ENCODE results near the gene AMOTL1.
A peak's percentile ranks its signal among the peaks of the same experiment; 100 is the strongest.

The AMOTL1 gene

DNA sequence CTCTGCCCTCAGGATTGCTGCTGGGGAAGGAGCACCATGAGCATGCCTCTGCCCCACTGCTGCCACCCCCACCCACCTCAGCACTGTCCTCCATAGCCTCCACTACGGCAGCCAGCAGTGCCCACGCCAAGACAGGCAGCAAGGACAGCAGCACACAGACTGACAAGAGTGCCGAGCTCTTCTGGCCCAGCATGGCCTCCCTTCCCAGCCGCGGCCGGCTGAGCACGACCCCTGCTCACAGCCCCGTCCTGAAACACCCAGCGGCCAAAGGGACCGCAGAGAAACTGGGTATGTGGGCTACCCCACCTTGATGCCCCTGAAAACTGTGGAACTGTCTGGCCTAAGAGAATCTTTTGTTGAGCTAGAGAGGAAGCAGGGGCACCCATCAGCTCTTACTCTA is 101.0 kb downstream of the AMOTL1 start:
- H3K27me3 ChIP-seq (replicated peaks in 2 of 5; ENCODE audit: control insufficient read depth in 4 of 5, insufficient read depth in 5 of 5, low read length in 4 of 5) = no peaks in the 10 kb centered on the region
- no peaks in the 10 kb centered on the region for H3K9me3 ChIP-seq (ENCODE audit: control extremely low read depth in 1 of 5, control insufficient read depth in 4 of 5, insufficient read depth in 2 of 5, low read depth in 1 of 5, low read length in 4 of 5)
- 97% methylated on average over 9 of the region's 10 CpGs for WGBS (ENCODE audit: insufficient coverage)
- DNase-seq = no peak
- CTCF ChIA-PET = interaction anchor here (0.6 kb wide), 1 partner anchor 18 kb away, joined by 3 read pairs; no protein-coding TSS in a partner anchor
- H3K36me3 ChIP-seq (ENCODE audit: control insufficient read depth in 4 of 4, insufficient read depth in 4 of 4, low read length in 3 of 4) = peaks cover 7 to 74% (median 59%) of the 10 kb centered on the region in 4 experiments
- H3K27ac ChIP-seq (ENCODE audit: insufficient read depth in 1 of 2, low read depth in 1 of 2, low read length in 2 of 2, poor library complexity in 1 of 2, severe bottlenecking in 2 of 2) = no peak overlapping the region
- H3K4me1 ChIP-seq (ENCODE audit: control extremely low read depth in 1 of 4, control insufficient read depth in 4 of 4, insufficient read depth in 4 of 4, low read length in 3 of 4) = no peaks in the 10 kb centered on the region
- POLR2A ChIA-PET = no interaction called here
- H3K4me3 ChIP-seq (ENCODE audit: control insufficient read depth in 1 of 7, extremely low read depth in 1 of 7, insufficient read depth in 4 of 7, low read depth in 2 of 7, low read length in 6 of 7) = no peak overlapping the region

DNA sequence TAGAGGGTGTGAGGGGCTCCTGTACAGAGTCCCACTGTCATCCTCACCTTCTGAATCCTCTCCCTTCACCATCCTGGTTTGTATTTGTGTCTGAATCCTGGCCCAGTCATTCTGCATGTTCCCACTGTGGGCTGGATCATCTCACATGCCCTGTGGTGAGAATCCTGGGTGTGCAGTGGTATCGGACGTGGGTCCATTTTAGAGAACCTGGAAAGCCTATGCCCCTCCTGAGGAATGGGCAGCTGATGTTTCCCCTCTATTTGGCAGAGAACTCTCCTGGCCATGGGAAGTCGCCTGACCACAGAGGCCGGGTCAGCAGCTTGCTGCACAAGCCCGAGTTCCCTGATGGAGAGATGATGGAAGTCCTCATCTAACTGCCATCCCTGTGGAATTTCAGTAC is 102.3 kb downstream of the AMOTL1 start:
- no peaks in the 10 kb centered on the region for H3K4me1 ChIP-seq (ENCODE audit: control extremely low read depth in 1 of 4, control insufficient read depth in 4 of 4, insufficient read depth in 4 of 4, low read length in 3 of 4)
- H3K36me3 ChIP-seq (ENCODE audit: control insufficient read depth in 4 of 4, insufficient read depth in 4 of 4, low read length in 3 of 4) = peaks cover 7 to 69% (median 55%) of the 10 kb centered on the region in 4 experiments
- DNase-seq = no peak
- WGBS (ENCODE audit: insufficient coverage) = 100% methylated on average over 4 of the region's 5 CpGs
- CTCF ChIA-PET = no interaction called here
- H3K27me3 ChIP-seq (replicated peaks in 2 of 5; ENCODE audit: control insufficient read depth in 4 of 5, insufficient read depth in 5 of 5, low read length in 4 of 5) = no peaks in the 10 kb centered on the region
- no peak overlapping the region for H3K27ac ChIP-seq (ENCODE audit: insufficient read depth in 1 of 2, low read depth in 1 of 2, low read length in 2 of 2, poor library complexity in 1 of 2, severe bottlenecking in 2 of 2)
- H3K4me3 ChIP-seq (ENCODE audit: control insufficient read depth in 1 of 7, extremely low read depth in 1 of 7, insufficient read depth in 4 of 7, low read depth in 2 of 7, low read length in 6 of 7) = no peak overlapping the region
- no peaks in the 10 kb centered on the region for H3K9me3 ChIP-seq (ENCODE audit: control extremely low read depth in 1 of 5, control insufficient read depth in 4 of 5, insufficient read depth in 2 of 5, low read depth in 1 of 5, low read length in 4 of 5)
- POLR2A ChIA-PET = no interaction called here

- ChIA-PET CTCF (interaction anchor here (1.3 to 3.0 kb wide), 4 partner anchors 13 to 259 kb away, joined by 3 to 11 read pairs (median 6); no protein-coding TSS in a partner anchor), POLR2A (no interaction called here)
- peaks cover 3 to 61% (median 49%) of the 10 kb centered on the region in 4 experiments for H3K36me3 ChIP-seq (ENCODE audit: control insufficient read depth in 4 of 4, insufficient read depth in 4 of 4, low read length in 3 of 4)
- no peak overlapping the region for H3K27ac ChIP-seq (ENCODE audit: insufficient read depth in 1 of 2, low read depth in 1 of 2, low read length in 2 of 2, poor library complexity in 1 of 2, severe bottlenecking in 2 of 2)
- H3K9me3 ChIP-seq (ENCODE audit: control extremely low read depth in 1 of 5, control insufficient read depth in 4 of 5, insufficient read depth in 2 of 5, low read depth in 1 of 5, low read length in 4 of 5) = no peaks in the 10 kb centered on the region
- no peaks in the 10 kb centered on the region for H3K27me3 ChIP-seq (replicated peaks in 2 of 5; ENCODE audit: control insufficient read depth in 4 of 5, insufficient read depth in 5 of 5, low read length in 4 of 5)
- H3K4me3 ChIP-seq (ENCODE audit: control insufficient read depth in 1 of 7, extremely low read depth in 1 of 7, insufficient read depth in 4 of 7, low read depth in 2 of 7, low read length in 6 of 7) = no peak overlapping the region
- no peak for DNase-seq
- H3K4me1 ChIP-seq (ENCODE audit: control extremely low read depth in 1 of 4, control insufficient read depth in 4 of 4, insufficient read depth in 4 of 4, low read length in 3 of 4) = peaks cover 7 to 9% (median 8%) of the 10 kb centered on the region in 4 experiments
- WGBS (ENCODE audit: insufficient coverage) = 90% methylated on average over 15 of the region's 15 CpGs
Observed at GRCh38 chr11:94871491-94872185, 103.5 kb downstream of the AMOTL1 start.

GRCh38 chr11:94873916-94874540 is 105.9 kb downstream of the AMOTL1 start:
- POLR2A ChIA-PET = no interaction called here
- peaks cover 0 to 48% (median 33%) of the 10 kb centered on the region in 4 experiments for H3K36me3 ChIP-seq (ENCODE audit: control insufficient read depth in 4 of 4, insufficient read depth in 4 of 4, low read length in 3 of 4)

GRCh38 chr11:94876222-94876621 is 108.1 kb downstream of the AMOTL1 start:
- H3K4me3 ChIP-seq (ENCODE audit: control insufficient read depth in 1 of 7, extremely low read depth in 1 of 7, insufficient read depth in 4 of 7, low read depth in 2 of 7, low read length in 6 of 7) = no peak overlapping the region
- peaks cover 10 to 19% (median 16%) of the 10 kb centered on the region in 4 experiments for H3K4me1 ChIP-seq (ENCODE audit: control extremely low read depth in 1 of 4, control insufficient read depth in 4 of 4, insufficient read depth in 4 of 4, low read length in 3 of 4)
- H3K9me3 ChIP-seq (ENCODE audit: control extremely low read depth in 1 of 5, control insufficient read depth in 4 of 5, insufficient read depth in 2 of 5, low read depth in 1 of 5, low read length in 4 of 5) = no peaks in the 10 kb centered on the region
- WGBS (ENCODE audit: insufficient coverage) = 90% methylated on average over 6 of the region's 8 CpGs
- ChIA-PET POLR2A (no interaction called here), CTCF (interaction anchor here (1.0 to 1.5 kb wide), 4 partner anchors 41 to 357 kb away, joined by 3 to 9 read pairs (median 3); no protein-coding TSS in a partner anchor)
- H3K27ac ChIP-seq (ENCODE audit: insufficient read depth in 1 of 2, low read depth in 1 of 2, low read length in 2 of 2, poor library complexity in 1 of 2, severe bottlenecking in 2 of 2) = peak overlapping the region; percentile 27 to 80
- DNase-seq = no peak
- no peaks in the 10 kb centered on the region for H3K27me3 ChIP-seq (replicated peaks in 2 of 5; ENCODE audit: control insufficient read depth in 4 of 5, insufficient read depth in 5 of 5, low read length in 4 of 5)
- H3K36me3 ChIP-seq (ENCODE audit: control insufficient read depth in 4 of 4, insufficient read depth in 4 of 4, low read length in 3 of 4) = peaks cover 0 to 41% (median 19%) of the 10 kb centered on the region in 4 experiments

More at GRCh38 chr11:94873916-94874540, 105.9 kb downstream of the AMOTL1 start:
- WGBS (ENCODE audit: insufficient coverage) = 100% methylated on average over 3 of the region's 5 CpGs
- CTCF ChIA-PET = interaction anchor here (1.2 to 3.0 kb wide), 3 partner anchors 26 to 251 kb away, joined by 4 to 11 read pairs (median 4); no protein-coding TSS in a partner anchor
- Histone ChIP-seq H3K27me3 (replicated peaks in 2 of 5; ENCODE audit: control insufficient read depth in 4 of 5, insufficient read depth in 5 of 5, low read length in 4 of 5) (no peaks in the 10 kb centered on the region), H3K4me3 (ENCODE audit: control insufficient read depth in 1 of 7, extremely low read depth in 1 of 7, insufficient read depth in 4 of 7, low read depth in 2 of 7, low read length in 6 of 7) (no peak overlapping the region), H3K4me1 (ENCODE audit: control extremely low read depth in 1 of 4, control insufficient read depth in 4 of 4, insufficient read depth in 4 of 4, low read length in 3 of 4) (peaks cover 10 to 19% (median 16%) of the 10 kb centered on the region in 4 experiments), H3K9me3 (ENCODE audit: control extremely low read depth in 1 of 5, control insufficient read depth in 4 of 5, insufficient read depth in 2 of 5, low read depth in 1 of 5, low read length in 4 of 5) (no peaks in the 10 kb centered on the region), H3K27ac (ENCODE audit: insufficient read depth in 1 of 2, low read depth in 1 of 2, low read length in 2 of 2, poor library complexity in 1 of 2, severe bottlenecking in 2 of 2) (no peak overlapping the region)
- DNase-seq = no peak

DNA sequence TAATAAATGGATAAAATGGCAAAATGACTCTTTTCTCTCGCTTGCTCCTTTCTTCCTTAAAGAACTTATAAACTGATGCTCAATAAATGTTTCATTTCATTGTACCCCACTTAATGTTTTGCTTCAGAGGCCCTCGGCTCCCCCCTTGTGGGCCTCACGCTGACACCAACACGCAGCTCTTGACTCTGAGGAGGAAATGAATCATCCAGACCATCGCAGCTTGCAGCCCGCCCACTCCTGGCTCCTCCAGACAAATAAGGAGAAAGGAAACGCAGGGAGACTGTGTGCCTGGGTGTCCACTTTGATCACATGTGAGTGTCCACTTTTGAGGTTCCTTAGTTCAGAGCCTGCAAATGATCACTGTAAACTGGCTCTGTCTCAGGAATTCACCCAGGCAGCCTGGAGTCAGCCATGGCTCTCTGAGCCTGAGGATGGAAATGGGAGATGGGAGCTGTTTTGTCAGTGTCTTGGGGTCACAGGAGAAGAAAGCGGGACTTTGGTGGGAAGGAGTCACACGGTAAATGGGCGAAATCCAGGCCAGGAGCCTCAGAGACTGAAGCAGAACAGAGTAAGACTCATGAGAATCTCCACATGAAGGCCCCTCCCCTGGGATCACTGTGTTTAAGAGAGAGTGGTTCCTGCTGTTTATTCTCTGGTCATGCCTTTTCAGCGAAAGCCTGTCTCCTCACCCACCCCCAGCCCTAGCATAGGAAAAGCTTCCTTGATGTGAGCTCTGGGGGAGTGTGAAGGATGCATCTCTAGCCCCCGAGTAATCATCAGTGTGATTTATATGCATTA is 108.7 kb downstream of the AMOTL1 start:
- POLR2A ChIA-PET = no interaction called here
- CTCF ChIA-PET = interaction anchor here (0.9 to 1.5 kb wide), 10 partner anchors 9 to 358 kb away, joined by 3 to 9 read pairs (median 3); no protein-coding TSS in a partner anchor
- WGBS (ENCODE audit: insufficient coverage) = 17% methylated on average over 9 of the region's 12 CpGs

More for the DNA sequence above, 108.7 kb downstream of the AMOTL1 start:
- Histone ChIP-seq H3K27ac (ENCODE audit: insufficient read depth in 1 of 2, low read depth in 1 of 2, low read length in 2 of 2, poor library complexity in 1 of 2, severe bottlenecking in 2 of 2) (peak overlapping the region; percentile 27 to 80), H3K9me3 (ENCODE audit: control extremely low read depth in 1 of 5, control insufficient read depth in 4 of 5, insufficient read depth in 2 of 5, low read depth in 1 of 5, low read length in 4 of 5) (no peaks in the 10 kb centered on the region), H3K36me3 (ENCODE audit: control insufficient read depth in 4 of 4, insufficient read depth in 4 of 4, low read length in 3 of 4) (peaks cover 0 to 37% (median 16%) of the 10 kb centered on the region in 4 experiments), H3K27me3 (replicated peaks in 2 of 5; ENCODE audit: control insufficient read depth in 4 of 5, insufficient read depth in 5 of 5, low read length in 4 of 5) (no peaks in the 10 kb centered on the region), H3K4me3 (ENCODE audit: control insufficient read depth in 1 of 7, extremely low read depth in 1 of 7, insufficient read depth in 4 of 7, low read depth in 2 of 7, low read length in 6 of 7) (peak overlapping the region in 1 of 7 experiments; percentile 5), H3K4me1 (ENCODE audit: control extremely low read depth in 1 of 4, control insufficient read depth in 4 of 4, insufficient read depth in 4 of 4, low read length in 3 of 4) (peaks cover 10 to 19% (median 16%) of the 10 kb centered on the region in 4 experiments)
- peak; percentile 81 to 94 (median 92) for DNase-seq
